Activated CD8-positive, alpha-beta memory T cell treated with anti-CD3 and anti-CD28 coated beads, Interleukin-2, amount 50 U/mL, for 4 hours (primary cell): Measurements from ENCODE around the gene ZNF568.

Experiments
- DNase-seq: peaks from one replicate; pipeline ENCODE4 v3.0.0-alpha.2; 2020

ZNF568 gene

GRCh38 chr19:37007587-37008220 lies 91.6 kb downstream of the ZNF568 start:
- no peak for DNase-seq

GRCh38 chr19:37009871-37010270 lies 93.7 kb downstream of the ZNF568 start:
- no peak for DNase-seq

DNA sequence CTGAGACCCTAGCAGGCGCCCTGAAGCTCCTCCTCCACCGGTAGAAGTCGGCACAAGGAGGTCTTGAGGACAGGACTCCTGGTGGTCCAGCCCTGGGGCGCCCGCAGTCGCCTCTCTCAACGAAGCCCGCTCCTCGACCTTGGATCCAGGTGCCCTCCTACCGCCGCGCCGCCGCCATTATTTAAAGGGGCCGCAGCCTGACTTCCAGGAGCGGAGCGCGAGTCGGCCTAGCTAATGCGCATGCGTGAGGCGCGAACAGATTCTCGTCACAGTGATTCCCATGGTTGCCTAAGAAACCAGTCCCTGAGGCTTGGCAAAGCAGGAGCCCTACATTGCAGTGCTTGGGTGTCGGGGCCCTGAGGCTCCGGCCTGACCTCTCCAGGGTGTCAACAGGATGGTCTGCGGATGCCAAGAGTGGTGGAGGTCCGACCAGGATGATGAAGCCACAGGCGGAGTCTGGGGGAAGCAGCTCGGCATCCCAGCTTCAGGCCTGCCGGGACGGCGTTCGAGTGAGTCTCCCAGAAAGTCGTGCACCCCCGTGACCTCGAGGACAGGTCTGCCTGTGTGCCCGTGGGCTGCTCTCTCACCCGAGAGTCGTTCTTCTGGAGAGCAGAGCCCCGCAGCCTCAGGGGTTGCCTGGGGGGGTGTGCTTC lies 96.1 kb downstream of the ZNF568 start:
- DNase-seq, result no peak

DNA sequence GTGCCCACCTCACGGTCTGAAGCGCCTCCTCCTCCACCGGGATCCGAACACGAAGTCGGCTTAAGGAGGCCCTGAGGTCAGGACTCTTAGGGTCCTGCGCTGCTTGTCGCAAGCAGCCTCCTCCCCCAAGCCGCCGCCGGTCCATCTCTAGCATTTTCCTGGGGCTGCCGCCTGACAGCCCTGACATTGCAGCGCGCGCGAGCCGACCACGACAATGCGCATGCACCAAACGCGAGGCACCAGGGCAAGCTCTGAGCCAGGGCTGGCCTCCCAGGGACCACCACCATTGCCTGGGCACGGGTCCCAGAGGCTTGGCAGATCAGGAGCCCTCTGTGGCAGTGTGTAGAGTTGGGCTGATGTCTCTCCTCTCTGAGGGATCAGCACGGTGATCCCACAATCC lies 98.3 kb downstream of the ZNF568 start:
- no peak for DNase-seq

DNA sequence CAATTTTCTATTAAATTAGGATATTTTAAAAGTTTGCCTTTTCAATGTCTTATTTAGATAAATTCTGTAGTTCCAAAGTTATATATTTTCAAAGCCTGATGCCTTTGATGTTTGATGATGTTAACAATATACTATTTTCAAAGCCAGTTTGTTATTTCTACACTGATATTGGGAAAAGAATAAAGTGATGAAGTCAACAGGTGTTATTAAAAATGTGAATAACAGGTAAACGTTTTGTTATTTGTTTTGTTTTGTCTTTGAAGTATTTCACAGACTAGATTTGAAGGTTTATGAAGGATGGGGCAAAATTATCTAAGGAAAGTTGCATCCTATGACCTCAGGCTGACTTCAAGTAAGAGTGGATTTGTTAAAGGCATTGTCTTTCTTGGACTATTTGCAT lies 129.0 kb downstream of the ZNF568 start:
- DNase-seq, result no peak
